Limb (tissue), 2 donors: ENCODE data around the gene WDFY3.
A peak's percentile ranks its signal among the peaks of the same experiment; 100 is the strongest.
"Not testable (repeated sequence)": the region's sequence is repeated elsewhere in the genome, so short reads cannot be mapped to it uniquely, and the experiment has no call there.

Experiments
- DNase-seq, 2 donors: peaks; one replicate each; pipeline ENCODE4 v3.0.0-alpha.2; 2016; ENCODE audit errors: extremely low spot score in 2 of 2

Gene WDFY3

DNA sequence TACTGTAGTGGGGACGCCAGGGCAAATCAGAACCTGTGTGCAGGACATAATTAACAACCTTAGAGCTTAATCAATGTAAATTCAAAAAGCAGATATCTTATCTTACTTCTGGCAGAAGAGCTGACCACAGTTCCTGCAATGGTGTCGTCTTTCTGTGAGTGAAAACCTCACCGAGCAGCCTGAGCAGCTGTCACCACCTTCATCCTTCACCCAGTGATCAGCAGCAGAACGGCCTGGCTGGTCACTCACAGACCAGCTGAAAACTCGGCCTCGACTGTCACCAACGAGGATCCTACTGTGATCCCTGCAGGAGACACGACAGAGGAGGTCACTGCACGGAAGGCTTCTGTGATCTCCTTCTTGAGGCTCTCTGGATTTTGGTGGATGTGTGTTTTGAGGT, 289.4 kb downstream of the WDFY3 start:
- DNase-seq: no peak

- no peak for DNase-seq
Observed at GRCh38 chr4:84673475-84674240, 292.8 kb downstream of the WDFY3 start.

- no peak for DNase-seq
Observed at GRCh38 chr4:84672177-84672576, 294.3 kb downstream of the WDFY3 start.

DNA sequence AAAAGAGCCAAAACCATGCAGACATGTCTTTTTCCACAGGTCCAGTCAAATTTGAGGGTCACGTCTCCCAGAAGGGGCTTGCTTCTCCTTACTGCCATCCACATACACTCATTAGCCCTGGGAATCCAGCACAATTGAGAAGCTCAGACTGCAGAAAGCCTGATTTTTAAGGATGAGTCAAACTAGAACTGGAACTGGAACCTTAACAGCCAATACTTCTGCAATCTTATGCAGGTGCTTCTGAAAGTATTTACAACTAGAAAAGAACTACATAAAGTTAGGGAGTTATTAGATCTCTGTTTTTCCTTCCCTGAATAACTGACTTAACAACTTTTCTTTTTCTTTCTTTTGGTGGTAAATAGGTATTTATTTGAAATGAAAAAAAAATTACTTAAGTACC, 297.3 kb downstream of the WDFY3 start:
- DNase-seq: no peak

DNA sequence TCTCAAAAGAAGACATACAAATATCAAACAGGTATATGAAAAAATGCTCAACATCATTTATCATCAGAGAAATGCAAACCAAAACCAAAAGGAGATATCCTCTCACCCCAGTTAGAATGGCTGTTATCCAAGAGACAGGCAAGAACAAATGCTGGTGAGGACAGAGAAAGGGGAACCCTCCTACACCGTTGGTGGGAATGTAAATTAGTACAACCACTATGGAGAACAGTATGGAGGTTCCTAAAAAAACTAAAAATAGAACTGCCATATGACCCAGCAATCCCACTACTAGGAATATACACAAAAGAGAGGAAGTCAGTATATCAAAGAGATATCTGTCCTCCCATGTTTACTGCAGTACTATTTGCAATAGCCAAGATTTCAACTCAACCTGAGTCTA, 300.1 kb downstream of the WDFY3 start:
- no peak for DNase-seq

DNA sequence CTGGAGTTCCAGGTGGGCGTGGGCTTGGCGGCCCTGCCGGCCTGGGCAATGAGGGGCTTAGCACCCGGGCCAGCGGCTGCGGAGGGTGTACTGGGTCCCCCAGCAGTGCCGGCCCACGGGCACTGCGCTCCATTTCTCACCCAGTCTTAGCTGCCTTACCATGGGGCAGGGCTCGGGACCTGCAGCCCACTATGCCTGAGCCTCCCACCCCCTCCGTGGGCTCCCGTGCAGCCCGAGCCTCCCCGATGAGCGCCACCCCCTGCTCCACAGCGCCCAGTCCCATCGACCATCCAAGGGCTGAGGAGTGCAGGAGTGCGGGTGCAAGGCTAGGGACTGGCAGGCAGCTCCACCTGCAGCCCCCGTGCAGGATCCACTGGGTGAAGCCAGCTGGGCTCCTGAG, 301.7 kb downstream of the WDFY3 start:
- DNase-seq: not testable (repeated sequence)

DNA sequence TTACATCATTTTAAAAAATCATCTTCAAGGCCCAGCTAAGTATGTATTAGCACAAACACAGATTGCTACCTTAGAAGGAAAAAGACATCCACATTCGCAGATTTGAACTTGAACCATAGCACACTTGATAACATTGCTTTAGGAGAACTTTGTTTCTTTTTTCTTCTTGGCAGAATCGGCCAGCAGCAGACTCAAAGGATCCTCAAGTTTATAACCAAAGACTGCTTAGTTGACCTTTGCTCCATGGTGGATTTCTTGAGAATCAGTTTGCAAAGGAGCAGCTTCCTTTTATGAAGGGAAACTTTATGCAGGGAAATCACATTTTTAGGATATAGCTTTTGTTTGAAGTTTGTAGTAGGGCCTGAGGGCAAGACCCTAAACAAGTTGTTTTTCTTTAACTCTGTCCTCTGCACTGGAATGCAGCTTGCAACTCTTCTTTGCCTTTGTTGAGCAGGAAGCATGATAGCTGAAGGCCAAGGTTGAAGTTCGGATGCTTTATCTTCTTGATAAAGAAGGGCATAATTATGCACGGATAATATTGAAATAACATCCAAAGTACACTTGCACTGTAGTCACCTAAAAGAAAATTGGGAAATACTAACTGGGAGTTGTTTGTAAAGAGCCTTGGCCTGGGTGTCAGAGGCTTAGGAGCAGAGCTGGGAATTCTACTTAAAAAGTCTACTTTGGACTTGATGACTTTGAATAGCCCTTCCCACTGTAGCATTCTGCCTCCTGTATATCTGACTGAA, 305.1 kb downstream of the WDFY3 start:
- DNase-seq: no peak

DNA sequence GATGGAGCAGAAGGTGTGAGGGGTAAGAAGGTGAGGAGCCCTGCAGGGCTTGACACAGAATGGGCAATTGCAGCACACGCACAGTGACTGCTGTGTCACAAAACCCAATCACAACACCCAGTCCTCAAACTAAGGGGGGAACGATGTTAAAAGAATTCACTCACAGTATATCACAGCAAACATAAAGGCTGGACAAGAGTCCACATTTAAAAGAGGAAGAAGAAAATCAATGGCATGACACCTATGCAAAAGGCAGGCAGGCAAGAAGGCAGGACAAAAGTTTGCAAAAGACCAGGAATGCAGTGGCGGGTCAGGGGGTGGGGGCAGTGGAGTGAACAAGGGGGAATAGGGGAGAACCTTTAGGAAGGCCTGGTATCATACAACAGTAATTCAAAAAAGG, 305.9 kb downstream of the WDFY3 start:
- no peak for DNase-seq

- no peak for DNase-seq
Observed at GRCh38 chr4:84652478-84652877, 314.0 kb downstream of the WDFY3 start.

GRCh38 chr4:84651499-84651898, 315.0 kb downstream of the WDFY3 start:
- peak in 1 of 2 donors; percentile 32 for DNase-seq

- no peak for DNase-seq
Observed at GRCh38 chr4:84648863-84649647, 317.4 kb downstream of the WDFY3 start.

- no peak for DNase-seq
Observed at GRCh38 chr4:84648178-84648577, 318.3 kb downstream of the WDFY3 start.

DNA sequence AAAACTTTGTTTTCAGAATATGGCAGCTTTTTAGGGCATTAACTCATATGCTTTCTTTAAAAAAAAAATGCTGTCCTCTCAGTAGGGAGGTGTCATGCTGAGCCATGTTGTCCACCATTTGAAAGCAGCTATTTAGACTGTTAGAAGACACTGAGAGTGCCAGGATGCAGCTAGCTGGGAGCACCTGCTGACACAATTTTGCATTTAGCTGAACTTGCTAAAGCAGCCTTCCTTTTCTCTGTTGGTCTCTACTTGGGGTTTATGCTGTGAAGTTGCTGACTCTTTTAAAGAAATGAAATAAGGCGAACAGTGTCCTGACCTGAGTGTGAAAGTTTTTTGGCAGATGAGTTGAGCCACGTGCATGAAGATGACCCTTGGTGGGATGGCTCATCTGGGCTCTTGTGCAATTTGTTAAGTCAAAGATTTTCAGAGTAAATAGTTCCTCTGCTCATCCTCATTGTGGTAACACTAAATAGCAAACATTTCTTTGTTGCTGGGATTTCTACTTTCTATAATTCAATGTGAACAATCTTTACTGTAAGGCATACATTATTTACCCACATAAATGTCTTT, 319.1 kb downstream of the WDFY3 start:
- no peak for DNase-seq

GRCh38 chr4:84644087-84644486, 322.4 kb downstream of the WDFY3 start:
- DNase-seq: no peak

DNA sequence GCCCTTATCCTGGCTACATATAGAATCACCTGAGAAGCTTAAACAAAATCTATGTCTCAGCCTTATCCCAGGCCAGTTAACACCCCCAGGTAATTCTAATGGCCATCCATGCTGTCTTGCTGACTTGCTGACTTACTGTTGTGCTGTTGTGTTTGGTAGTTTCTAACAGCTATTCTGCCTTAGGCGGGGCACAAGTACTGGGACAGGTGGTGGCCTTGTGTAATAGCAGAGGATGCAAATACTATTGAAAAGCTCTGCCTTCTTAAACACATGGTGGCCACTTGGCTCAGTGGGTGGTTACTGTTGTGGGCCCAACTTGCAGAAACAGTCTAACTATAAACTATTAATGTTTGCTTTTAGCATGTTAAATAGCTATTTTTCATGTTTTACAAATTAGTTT, 327.3 kb downstream of the WDFY3 start:
- DNase-seq: no peak

- no peak for DNase-seq
Observed at GRCh38 chr4:84638092-84638491, 328.4 kb downstream of the WDFY3 start.

- no peak for DNase-seq
Observed at GRCh38 chr4:84634961-84635360, 331.5 kb downstream of the WDFY3 start.

- no peak for DNase-seq
Observed at GRCh38 chr4:84632092-84632491, 334.4 kb downstream of the WDFY3 start.

- no peak for DNase-seq
Observed at GRCh38 chr4:84631573-84631972, 334.9 kb downstream of the WDFY3 start.

GRCh38 chr4:84626673-84627072, 339.8 kb downstream of the WDFY3 start:
- DNase-seq: no peak

- no peak for DNase-seq
Observed at GRCh38 chr4:84623661-84624060, 342.8 kb downstream of the WDFY3 start.

DNA sequence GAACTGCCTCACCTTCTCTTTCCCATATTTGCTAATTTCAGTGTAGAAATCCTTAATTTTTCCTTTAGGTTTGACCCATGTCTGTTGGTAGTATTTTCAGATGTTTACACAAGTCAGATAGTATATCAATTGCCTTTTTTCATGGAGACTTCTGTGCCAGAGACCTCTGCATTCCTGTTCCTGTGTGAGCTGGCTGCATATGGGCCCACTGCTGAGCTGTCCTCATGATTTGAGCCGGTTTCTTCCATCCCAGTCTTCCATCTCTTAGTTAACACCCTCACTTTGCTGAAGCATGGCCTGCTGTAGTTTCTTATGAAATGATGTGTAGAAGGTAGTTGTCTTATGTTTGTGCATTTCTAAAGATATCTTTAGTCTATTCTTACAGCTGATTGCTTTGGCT, 343.5 kb downstream of the WDFY3 start:
- no peak for DNase-seq
